HG03342 (cell line): ENCODE results near the gene C13orf42.

ENCODE experiments used
- ATAC-seq: cut with Tn5 transposase; IDR thresholded peaks from one replicate; pipeline ENCODE4 v1.9.1; 2021; ENCODE audit warnings: mild to moderate bottlenecking, moderate library complexity; ENCODE audit not compliant: unreplicated experiment

C13orf42 gene

DNA sequence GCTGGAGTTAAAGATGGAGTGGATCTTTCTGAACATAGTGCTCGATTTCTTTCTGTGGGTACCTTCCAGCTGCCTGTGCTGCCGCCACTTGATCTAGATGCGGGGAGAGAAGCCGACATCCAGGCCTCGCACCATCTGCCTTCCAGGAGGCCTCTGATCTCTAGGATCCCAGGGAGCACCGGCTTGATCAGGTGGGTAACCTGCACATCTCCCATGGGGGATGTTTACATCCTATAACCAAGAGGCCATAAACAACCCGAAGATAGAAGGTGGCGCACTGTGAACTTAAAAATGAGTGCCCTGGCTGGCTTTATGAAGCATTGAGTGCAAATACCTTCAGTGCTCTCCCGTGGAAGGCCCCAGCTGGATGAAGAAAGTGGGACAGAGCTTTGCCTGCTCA lies at the start of gene C13orf42:
TSS of gene C13orf42 (minus strand) at position 101 of the 400 bp plus-strand sequence. CDS start at position 36, 65 bp downstream.
- ATAC-seq, result no peak

DNA sequence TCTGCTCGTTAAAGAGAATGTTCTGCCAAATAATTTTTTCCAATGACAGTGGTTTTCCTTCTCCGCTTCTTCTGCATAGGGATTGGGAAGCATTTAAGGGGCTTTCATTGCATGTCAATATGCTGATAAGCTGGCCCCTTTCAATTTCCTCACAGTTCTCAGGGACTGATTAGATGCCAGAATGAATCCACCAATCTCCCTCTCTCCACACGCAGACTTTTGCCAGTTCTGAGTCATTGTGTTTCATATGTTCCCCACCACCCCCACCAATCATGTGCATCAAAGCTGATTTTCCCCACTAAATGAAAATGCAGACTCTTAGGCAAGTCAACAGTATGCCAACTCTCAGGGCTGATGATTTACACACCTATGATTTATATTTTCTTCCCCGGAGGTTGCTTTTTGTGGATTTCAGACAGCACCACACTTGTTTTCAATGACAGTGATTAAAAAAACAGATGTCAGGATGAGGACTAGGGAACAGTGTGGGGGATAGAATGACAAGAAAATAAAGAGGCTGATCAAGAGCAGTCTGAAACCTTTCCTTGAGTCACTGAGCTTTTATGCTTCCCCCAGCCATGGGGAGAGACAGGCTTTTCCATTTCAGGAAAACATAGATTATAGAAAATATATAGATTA lies 47.9 kb upstream of the C13orf42 start:
- ATAC-seq, result no peak

GRCh38 chr13:51158365-51158764 lies 47.3 kb upstream of the C13orf42 start:
- no peak for ATAC-seq

DNA sequence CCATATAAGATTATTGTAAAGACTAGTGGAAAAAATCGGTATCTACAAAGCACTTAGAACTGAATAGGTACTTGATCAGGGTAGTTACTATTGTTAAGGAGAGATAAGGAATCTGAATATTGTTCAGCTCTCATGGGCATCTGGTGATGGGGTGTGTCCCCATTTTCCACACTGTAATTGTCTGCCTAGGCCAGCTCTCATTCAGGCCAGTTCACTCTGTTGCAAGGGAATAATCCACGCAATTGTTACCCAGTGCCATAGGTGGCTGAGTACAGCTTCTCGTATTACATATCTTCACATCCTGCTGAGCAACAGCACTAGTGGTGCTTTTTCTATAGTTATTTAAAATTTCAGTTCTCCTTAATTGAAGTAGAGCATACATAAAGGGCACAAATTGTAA lies 45.6 kb upstream of the C13orf42 start:
- no peak for ATAC-seq

- no peak for ATAC-seq
Observed at GRCh38 chr13:51155776-51156515, 44.9 kb upstream of the C13orf42 start.

DNA sequence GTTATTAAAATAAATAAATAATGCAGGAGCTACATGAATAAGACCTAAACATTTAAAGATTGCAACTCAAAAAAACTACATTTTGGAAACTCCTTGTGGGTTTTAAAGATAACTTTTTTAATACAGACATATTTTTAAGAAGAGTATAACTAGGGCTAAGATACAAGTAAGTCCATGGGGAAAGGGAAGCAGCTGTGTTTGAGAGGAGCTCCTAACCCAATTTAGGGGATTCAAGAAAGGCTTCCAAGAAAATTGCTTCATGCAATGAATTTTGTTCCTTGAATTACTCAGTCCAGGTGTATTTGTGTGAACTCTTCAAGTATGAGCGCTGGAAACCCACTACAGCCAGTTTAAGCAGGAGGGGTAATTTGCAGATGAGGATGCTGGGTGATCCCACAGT lies 44.1 kb upstream of the C13orf42 start:
- ATAC-seq, result no peak

- no peak for ATAC-seq
Observed at GRCh38 chr13:51154029-51154555, 43.0 kb upstream of the C13orf42 start.

GRCh38 chr13:51153527-51153926 lies 42.5 kb upstream of the C13orf42 start:
- ATAC-seq, result no peak

GRCh38 chr13:51152701-51153100 lies 41.6 kb upstream of the C13orf42 start:
- ATAC-seq, result no peak

DNA sequence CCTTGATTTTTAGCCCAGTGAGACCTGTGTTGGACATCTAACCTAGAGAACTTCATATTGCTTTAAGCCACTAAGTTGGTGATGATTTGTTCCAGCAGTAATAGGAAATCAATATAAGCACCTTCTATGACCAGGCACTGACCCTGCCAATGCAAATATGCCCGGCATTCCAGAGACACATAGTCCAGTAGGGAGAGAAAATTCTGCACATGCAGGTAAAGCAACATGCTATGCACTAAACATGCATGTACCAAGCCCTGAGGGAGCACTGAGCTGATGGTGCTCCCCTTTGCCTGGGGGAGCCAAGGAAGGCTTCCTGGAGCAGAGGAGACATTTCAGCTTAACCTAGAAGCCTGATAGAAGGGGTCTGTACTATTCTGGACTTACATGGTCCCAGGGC lies 40.4 kb upstream of the C13orf42 start:
- no peak for ATAC-seq

GRCh38 chr13:51148952-51149573 lies 38.0 kb upstream of the C13orf42 start:
- no peak for ATAC-seq

DNA sequence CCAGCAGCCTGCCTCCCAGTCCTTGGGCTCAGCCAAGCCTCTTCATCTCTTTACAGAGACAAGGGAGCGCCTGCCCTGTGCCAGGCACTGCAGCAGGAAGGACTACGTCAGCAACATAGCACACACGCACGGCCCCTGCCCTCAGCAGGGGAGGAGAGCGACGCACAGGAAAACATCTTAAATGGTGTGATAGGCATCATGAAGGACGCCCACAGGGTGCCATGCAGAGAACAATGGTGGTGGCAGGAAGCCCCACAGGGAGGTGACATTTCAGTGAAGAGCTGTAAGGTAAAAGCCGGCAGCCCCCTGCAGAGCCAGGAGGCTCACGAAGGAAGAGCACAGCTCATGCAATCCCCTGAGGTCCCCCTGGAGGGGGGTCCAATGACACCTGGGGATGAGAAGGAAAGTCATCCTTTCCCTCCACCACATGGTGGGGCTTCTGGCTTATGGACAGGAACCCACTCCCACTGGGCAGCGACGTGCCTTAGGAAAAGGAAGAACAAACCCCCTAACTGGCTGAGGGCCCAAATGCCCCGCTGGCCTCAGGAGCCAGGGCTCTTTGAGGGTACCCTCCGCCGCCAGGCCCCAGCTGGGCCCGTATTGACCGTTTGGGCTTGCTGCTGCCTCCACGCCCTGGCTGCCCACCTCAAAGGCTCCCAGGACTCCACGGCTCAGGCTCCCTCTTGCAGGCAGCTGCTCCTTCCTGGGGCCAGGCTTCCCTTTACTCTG lies 37.3 kb upstream of the C13orf42 start:
- ATAC-seq, result no peak

- no peak for ATAC-seq
Observed at GRCh38 chr13:51147732-51148131, 36.7 kb upstream of the C13orf42 start.

DNA sequence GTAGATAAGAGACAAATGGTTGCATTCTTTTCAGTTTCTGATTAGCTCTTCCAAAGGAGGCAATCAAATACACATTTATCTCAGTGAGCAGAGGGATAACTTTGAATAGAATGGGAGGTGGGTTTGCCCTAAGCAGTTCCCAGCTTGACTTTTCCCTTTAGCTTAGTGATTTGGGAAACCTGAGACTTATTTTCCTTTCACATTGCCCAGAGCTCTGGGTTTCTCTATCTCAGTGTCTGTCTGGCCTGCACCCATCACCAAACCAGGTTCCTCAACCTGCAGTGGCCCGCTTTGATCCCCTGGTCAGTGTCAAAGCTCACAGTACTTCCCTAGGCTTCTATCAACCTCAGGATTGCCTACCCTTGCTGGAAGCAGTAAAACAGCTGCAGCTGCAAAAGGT lies 35.6 kb upstream of the C13orf42 start:
- ATAC-seq, result no peak

DNA sequence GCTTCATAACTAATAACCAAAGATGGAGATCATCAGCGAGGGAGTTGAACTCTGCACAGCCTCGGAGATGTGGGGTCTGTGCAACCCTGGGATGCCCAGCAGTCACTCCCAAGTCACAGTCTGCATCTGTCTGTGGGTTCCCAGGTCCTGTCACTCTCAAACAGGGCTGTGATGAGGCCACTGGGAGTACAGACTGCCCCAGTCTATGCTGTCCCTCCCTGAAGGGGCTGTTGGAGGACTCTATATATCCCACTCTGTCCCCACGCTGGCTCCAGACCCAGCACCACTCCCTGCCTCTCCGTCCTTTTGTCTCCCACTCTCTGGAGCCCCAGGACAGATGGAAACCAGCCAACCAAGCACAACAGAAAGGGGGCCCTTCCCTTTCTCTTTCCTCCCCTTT lies 26.2 kb upstream of the C13orf42 start:
- no peak for ATAC-seq

DNA sequence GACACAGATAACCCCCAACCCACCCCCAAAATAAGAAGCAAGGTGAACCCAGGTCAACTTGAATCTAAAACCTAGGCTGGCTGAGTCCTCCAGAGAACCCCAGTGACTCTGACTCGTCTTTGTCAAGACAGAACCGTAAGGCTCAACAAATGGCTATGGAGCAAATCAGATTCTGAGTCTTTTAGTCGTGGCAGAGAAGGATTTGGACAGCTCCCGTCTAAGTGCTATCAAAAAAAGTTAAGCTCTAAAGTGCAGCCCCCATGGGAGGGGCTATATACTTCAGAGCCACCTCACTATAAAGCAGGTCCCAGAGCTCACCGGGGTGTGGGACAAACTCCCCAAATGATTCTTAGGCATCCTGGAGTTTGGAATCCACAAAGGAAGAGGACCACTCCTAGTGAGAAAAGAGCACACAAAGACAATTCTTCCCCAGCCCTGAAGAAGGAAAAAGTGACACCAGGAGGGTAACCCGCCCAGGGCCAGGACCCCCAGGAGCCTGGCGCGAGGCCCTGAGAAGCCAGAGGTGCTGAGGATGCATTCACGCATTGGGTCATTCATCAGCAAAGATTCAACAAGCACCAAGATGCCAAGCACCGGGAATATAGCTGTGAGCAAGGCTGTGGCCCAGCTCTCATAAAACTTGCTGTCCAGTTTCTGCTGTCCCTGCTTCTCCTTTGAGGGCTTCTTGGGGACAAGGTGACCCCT lies 25.4 kb upstream of the C13orf42 start:
- no peak for ATAC-seq

- ATAC-seq, result no peak
Observed at GRCh38 chr13:51134763-51135365, 23.8 kb upstream of the C13orf42 start.

DNA sequence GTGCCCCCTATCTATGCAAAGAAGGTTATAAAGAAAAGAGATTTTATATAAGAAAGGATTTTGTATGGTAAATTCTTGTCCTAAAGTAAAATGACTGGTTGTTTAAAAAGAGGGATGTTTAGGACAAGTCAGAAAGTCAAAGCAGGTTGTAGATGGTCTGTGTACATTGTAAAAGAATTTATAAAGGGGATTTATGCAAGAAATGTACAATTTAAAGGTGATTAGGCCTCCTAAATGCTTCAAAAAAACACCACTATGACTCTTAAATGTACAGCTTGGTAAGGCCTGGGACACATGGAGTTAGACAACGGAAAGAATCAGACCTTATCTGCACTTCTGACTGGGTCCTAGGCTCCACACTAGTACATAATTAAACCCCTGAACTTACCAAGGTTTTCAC lies 19.3 kb upstream of the C13orf42 start:
- ATAC-seq, result no peak

- peak; percentile 94 for ATAC-seq
Observed at GRCh38 chr13:51125495-51126226, 14.6 kb upstream of the C13orf42 start.
